ENCODE results near the gene LMO1.

GRCh38 chr11:8288166-8288772 is 24.6 kb upstream of the LMO1 start:
- TF ChIP-seq ESRRG (CRISPR knock-in tag; IDR thresholded peaks at IDR 0.05) (no peak), ZNF565 (CRISPR knock-in tag; conservative IDR thresholded peaks at IDR 0.05; ENCODE audit: low read depth) (no peak), TCF4 (CRISPR knock-in tag; IDR thresholded peaks at IDR 0.05; ENCODE audit: borderline replicate concordance) (no peak), ZNF70 (CRISPR knock-in tag; IDR thresholded peaks at IDR 0.05) (no peak), ARNTL (CRISPR knock-in tag; IDR thresholded peaks at IDR 0.05; ENCODE audit: borderline replicate concordance, low read depth) (no peak), TSHZ2 (CRISPR knock-in tag; IDR thresholded peaks at IDR 0.05) (no peak), GLIS3 (CRISPR knock-in tag; IDR thresholded peaks at IDR 0.05) (no peak)

Measured in SK-N-SH treated with all-trans-retinoic acid at 6 μM for 48 hours (cell line).